Medulla oblongata (tissue), 1 donor: ENCODE results near the gene CYP26B1.

Source experiments
- DNase-seq: peaks from one replicate; pipeline ENCODE4 v3.0.0-alpha.2; 2015; ENCODE audit errors: extremely low spot score

Gene CYP26B1

GRCh38 chr2:72082021-72082601, 65.6 kb downstream of the CYP26B1 start:
- DNase-seq = no peak

- DNase-seq = no peak
Measured at GRCh38 chr2:72081451-72081850, 66.2 kb downstream of the CYP26B1 start.

GRCh38 chr2:72080286-72081145, 67.1 kb downstream of the CYP26B1 start:
- no peak for DNase-seq
